Large intestine (tissue), 3 donors: ENCODE results near the gene SKP2. TPM values are rescaled to one million over a fixed set of nuclear protein-coding genes. Genes with fewer than 3 reads are reported as not detected.

Experiments used
- DNase-seq, 2 donors: peaks; one replicate each; pipeline versions ENCODE4 v3.0.0 to v3.0.0-alpha.2; 2013
- H3K27ac ChIP-seq: one replicate; pipeline ENCODE4 v1.5.1; 2013; ENCODE audit warnings: low read length
- H3K27me3 ChIP-seq: 2 replicates; pipeline ENCODE4 v1.6.1; 2013; ENCODE audit warnings: low read length; ENCODE audit not compliant: control insufficient read depth, insufficient read depth
- H3K36me3 ChIP-seq: 2 replicates; pipeline ENCODE4 v1.6.1; 2013; ENCODE audit warnings: low read length; ENCODE audit not compliant: control insufficient read depth, insufficient read depth
- H3K4me1 ChIP-seq: one replicate; pipeline ENCODE4 v1.6.1; 2013; ENCODE audit warnings: low read length; ENCODE audit not compliant: control insufficient read depth, insufficient read depth
- H3K4me3 ChIP-seq: one replicate; pipeline ENCODE4 v1.5.1; 2013; ENCODE audit warnings: low read length
- H3K9me3 ChIP-seq: one replicate; pipeline ENCODE4 v1.6.1; 2013; ENCODE audit warnings: mild to moderate bottlenecking, low read depth, low read length, moderate library complexity; ENCODE audit not compliant: control insufficient read depth
- WGBS: methylation state at CpG from one replicate; pipeline ENCODE4 v1.1.5; 2013; ENCODE audit warnings: low lambda C conversion rate; ENCODE audit not compliant: insufficient coverage; 5-methylcytosine and 5-hydroxymethylcytosine counted together
- polyA plus RNA-seq: library from polyadenylated mRNA; unstranded; fragments of 120-200 nt; gene quantifications from one replicate; pipeline ENCODE4 v1.2.1, GENCODE V29; 2013

The SKP2 gene
- polyA plus RNA-seq, 1 donor = 52.7 TPM

GRCh38 chr5:36156121-36156601 is 4.2 kb downstream of the SKP2 start:
- Histone ChIP-seq H3K27me3 (no peaks in the 10 kb centered on the region), H3K4me1 (peaks cover 59% of the 10 kb centered on the region), H3K36me3 (peaks cover 69% of the 10 kb centered on the region), H3K9me3 (peaks cover 9% of the 10 kb centered on the region), H3K27ac (peak overlapping the region; percentile 75), H3K4me3 (no peak overlapping the region)
- peak; percentile 43 to 69 for DNase-seq
- WGBS = 20% methylated on average over 1 of the region's 4 CpGs

- Histone ChIP-seq H3K4me1 (peaks cover 61% of the 10 kb centered on the region), H3K36me3 (peaks cover 69% of the 10 kb centered on the region)
- 60% methylated on average over 1 of the region's 1 CpG for WGBS
Measured at GRCh38 chr5:36156619-36157018, 4.7 kb downstream of the SKP2 start.

GRCh38 chr5:36158144-36158543 is 6.2 kb downstream of the SKP2 start:
- Histone ChIP-seq H3K36me3 (peaks cover 82% of the 10 kb centered on the region), H3K9me3 (peaks cover 7% of the 10 kb centered on the region), H3K27ac (peak overlapping the region; percentile 66), H3K27me3 (no peaks in the 10 kb centered on the region), H3K4me1 (peaks cover 67% of the 10 kb centered on the region), H3K4me3 (no peak overlapping the region)
- DNase-seq = peak; percentile 29 to 58
- no CpG with 5 or more reads among the region's 2 CpGs for WGBS

More at GRCh38 chr5:36156619-36157018, 4.7 kb downstream of the SKP2 start:
- DNase-seq = no peak
- peaks cover 9% of the 10 kb centered on the region for H3K9me3 ChIP-seq
- no peaks in the 10 kb centered on the region for H3K27me3 ChIP-seq
- H3K27ac ChIP-seq = peak overlapping the region; percentile 75
- no peak overlapping the region for H3K4me3 ChIP-seq

- Histone ChIP-seq H3K27ac (peak overlapping the region; percentile 86), H3K4me3 (no peak overlapping the region), H3K9me3 (no peaks in the 10 kb centered on the region), H3K27me3 (no peaks in the 10 kb centered on the region), H3K36me3 (peaks cover 77% of the 10 kb centered on the region), H3K4me1 (peaks cover 69% of the 10 kb centered on the region)
- WGBS = no CpG with 5 or more reads among the region's 3 CpGs
- no peak for DNase-seq
Measured at GRCh38 chr5:36160617-36161016, 8.7 kb downstream of the SKP2 start.

- Histone ChIP-seq H3K4me1 (peaks cover 62% of the 10 kb centered on the region), H3K4me3 (no peak overlapping the region), H3K9me3 (no peaks in the 10 kb centered on the region), H3K27me3 (no peaks in the 10 kb centered on the region), H3K27ac (peak overlapping the region; percentile 86), H3K36me3 (peaks cover 77% of the 10 kb centered on the region)
- WGBS = no CpG with 5 or more reads among the region's 4 CpGs
- peak; percentile 74 to 89 for DNase-seq
Measured at GRCh38 chr5:36161361-36161760, 9.4 kb downstream of the SKP2 start.

- Histone ChIP-seq H3K4me1 (peaks cover 47% of the 10 kb centered on the region), H3K36me3 (peaks cover 80% of the 10 kb centered on the region), H3K4me3 (no peak overlapping the region), H3K27me3 (no peaks in the 10 kb centered on the region), H3K9me3 (no peaks in the 10 kb centered on the region), H3K27ac (no peak overlapping the region)
- no peak for DNase-seq
- WGBS = 83% methylated on average over 1 of the region's 9 CpGs
Measured at GRCh38 chr5:36162810-36163486, 11.0 kb downstream of the SKP2 start.

- H3K27ac ChIP-seq = peak overlapping the region; percentile 9
- no peaks in the 10 kb centered on the region for H3K9me3 ChIP-seq
- H3K36me3 ChIP-seq = peaks cover 80% of the 10 kb centered on the region
- H3K4me3 ChIP-seq = no peak overlapping the region
- no peak for DNase-seq
- H3K4me1 ChIP-seq = peaks cover 32% of the 10 kb centered on the region
- no peaks in the 10 kb centered on the region for H3K27me3 ChIP-seq
- no CpG with 5 or more reads among the region's 4 CpGs for WGBS
Measured at GRCh38 chr5:36164461-36164860, 12.6 kb downstream of the SKP2 start.

- peaks cover 8% of the 10 kb centered on the region for H3K4me1 ChIP-seq
- H3K4me3 ChIP-seq = no peak overlapping the region
- H3K27ac ChIP-seq = no peak overlapping the region
- no peaks in the 10 kb centered on the region for H3K9me3 ChIP-seq
- DNase-seq = no peak
- no peaks in the 10 kb centered on the region for H3K27me3 ChIP-seq
- 100% methylated on average over 1 of the region's 4 CpGs for WGBS
- peaks cover 83% of the 10 kb centered on the region for H3K36me3 ChIP-seq
Measured at GRCh38 chr5:36168737-36169136, 16.8 kb downstream of the SKP2 start.

- Histone ChIP-seq H3K4me3 (no peak overlapping the region), H3K9me3 (no peaks in the 10 kb centered on the region), H3K36me3 (peaks cover 80% of the 10 kb centered on the region), H3K27ac (no peak overlapping the region), H3K4me1 (no peaks in the 10 kb centered on the region), H3K27me3 (no peaks in the 10 kb centered on the region)
- no peak for DNase-seq
- no CpG with 5 or more reads among the region's 5 CpGs for WGBS
Measured at GRCh38 chr5:36170832-36171424, 19.0 kb downstream of the SKP2 start.

GRCh38 chr5:36172599-36172998 is 20.7 kb downstream of the SKP2 start:
- H3K27ac ChIP-seq = no peak overlapping the region
- H3K4me1 ChIP-seq = no peaks in the 10 kb centered on the region
- DNase-seq = no peak
- no peaks in the 10 kb centered on the region for H3K27me3 ChIP-seq
- H3K9me3 ChIP-seq = no peaks in the 10 kb centered on the region
- WGBS = no CpG with 5 or more reads among the region's 1 CpG
- peaks cover 71% of the 10 kb centered on the region for H3K36me3 ChIP-seq
- no peak overlapping the region for H3K4me3 ChIP-seq
